ENCODE data around the gene NAA80. TPM values are rescaled to one million over a fixed set of nuclear protein-coding genes. Genes with fewer than 3 reads are reported as not detected.

Gene NAA80, protein sequence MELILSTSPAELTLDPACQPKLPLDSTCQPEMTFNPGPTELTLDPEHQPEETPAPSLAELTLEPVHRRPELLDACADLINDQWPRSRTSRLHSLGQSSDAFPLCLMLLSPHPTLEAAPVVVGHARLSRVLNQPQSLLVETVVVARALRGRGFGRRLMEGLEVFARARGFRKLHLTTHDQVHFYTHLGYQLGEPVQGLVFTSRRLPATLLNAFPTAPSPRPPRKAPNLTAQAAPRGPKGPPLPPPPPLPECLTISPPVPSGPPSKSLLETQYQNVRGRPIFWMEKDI
- total RNA-seq (2021) (25.2 and 25.7 TPM in 2 replicates), Bru-seq, nascent RNA (percentile 56 among the genes with signal in this experiment), BruChase-seq, experiment 1, labeled RNA remaining after a 2-hour chase (percentile 61 among the genes with signal in this experiment), BruChase-seq, experiment 2, labeled RNA remaining after a 6-hour chase (percentile 80 among the genes with signal in this experiment)
- long read RNA-seq, transcript NAA80-201 (2 exons, 1,330 nt): minor isoform, 5 of 15 reads
- long read RNA-seq, transcript NAA80-204 (2 exons, 1,464 nt): major isoform, 7 of 15 reads
- long read RNA-seq, partial matches to known transcripts: 0 of 15 reads
- long read RNA-seq, other reads (novel, unspliced or antisense): 3 of 15 reads

DNA sequence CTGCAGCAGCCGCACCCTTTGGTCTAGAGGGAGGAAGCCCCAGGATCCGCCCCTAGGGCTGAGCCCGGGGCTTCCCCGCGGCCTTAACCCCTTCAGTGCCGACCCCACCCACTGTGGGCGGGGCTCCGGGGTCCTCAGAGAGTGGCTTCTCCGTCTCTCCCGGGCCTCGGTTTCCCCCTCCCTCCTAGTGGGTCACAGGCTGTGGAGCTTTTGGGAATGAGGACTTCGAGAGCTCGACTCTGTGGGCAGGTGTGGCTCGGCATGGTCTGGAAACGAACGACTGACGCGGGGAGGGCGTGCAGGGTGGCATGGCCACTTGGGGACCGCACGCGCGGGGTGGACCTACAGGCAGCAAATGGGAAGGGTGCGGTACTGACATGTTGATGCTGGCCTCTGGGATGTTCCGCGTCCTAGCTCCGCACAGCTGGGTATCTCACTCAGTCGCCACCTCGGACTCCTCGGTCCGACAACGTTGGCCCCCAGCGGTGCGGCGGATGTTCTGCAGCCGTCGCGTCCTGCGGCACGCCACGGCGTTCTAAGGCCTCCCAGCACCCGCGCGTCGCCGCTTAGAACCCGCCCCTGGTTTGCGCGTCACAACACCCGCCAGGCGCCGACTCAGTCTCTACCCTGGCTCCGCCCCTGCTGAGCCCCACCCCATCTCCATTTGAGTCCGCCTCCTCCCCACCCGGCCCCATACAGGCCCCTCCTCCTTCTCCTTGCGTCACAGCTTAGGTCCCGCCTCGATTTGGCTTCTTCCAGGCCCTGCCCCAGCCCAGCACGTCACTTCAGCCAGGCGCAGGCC is at the start of gene NAA80, which contains the start of gene HYAL3:
NAA80 (minus strand) TSS at position 570 of the 802 bp plus-strand sequence. CDS start 1,942 bp downstream, outside the sequence.
HYAL3 (minus strand) TSS at position 570 of the 802 bp plus-strand sequence. CDS start 3,803 bp downstream, outside the sequence.
- BruUV-seq (replicated peaks): no TSS peak

GRCh38 chr3:50347187-50347813 is 48.1 kb upstream of the NAA80 start:
- DNase-seq: peak; percentile 60 to 72

More for the DNA sequence above, at the start of gene NAA80, which contains the start of gene HYAL3:
- peak; percentile 94 to 99 for DNase-seq
- 0 out of 2 replicates have a peak, but pooled peaks cover 10% of the 10 kb centered on the region for H3K79me2 ChIP-seq (ENCODE audit: low read depth)
- peak within 1 kb of the TSS; percentile 95 for H3K4me3 ChIP-seq
- H3K9me3 ChIP-seq (ENCODE audit: insufficient read depth, low read depth): no peaks in the 10 kb centered on the region
- intact Hi-C loops (cut with micrococcal nuclease; ENCODE audit: unreplicated experiment): loop anchor here (1.0 to 2.0 kb wide), 2 partner anchors 18 to 34 kb away; no protein-coding TSS in a partner anchor
- H4K20me1 ChIP-seq (ENCODE audit: insufficient read depth): no peaks in the 10 kb centered on the region
- TF ChIP-seq, protein P1, sequence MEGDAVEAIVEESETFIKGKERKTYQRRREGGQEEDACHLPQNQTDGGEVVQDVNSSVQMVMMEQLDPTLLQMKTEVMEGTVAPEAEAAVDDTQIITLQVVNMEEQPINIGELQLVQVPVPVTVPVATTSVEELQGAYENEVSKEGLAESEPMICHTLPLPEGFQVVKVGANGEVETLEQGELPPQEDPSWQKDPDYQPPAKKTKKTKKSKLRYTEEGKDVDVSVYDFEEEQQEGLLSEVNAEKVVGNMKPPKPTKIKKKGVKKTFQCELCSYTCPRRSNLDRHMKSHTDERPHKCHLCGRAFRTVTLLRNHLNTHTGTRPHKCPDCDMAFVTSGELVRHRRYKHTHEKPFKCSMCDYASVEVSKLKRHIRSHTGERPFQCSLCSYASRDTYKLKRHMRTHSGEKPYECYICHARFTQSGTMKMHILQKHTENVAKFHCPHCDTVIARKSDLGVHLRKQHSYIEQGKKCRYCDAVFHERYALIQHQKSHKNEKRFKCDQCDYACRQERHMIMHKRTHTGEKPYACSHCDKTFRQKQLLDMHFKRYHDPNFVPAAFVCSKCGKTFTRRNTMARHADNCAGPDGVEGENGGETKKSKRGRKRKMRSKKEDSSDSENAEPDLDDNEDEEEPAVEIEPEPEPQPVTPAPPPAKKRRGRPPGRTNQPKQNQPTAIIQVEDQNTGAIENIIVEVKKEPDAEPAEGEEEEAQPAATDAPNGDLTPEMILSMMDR (conservative IDR thresholded peaks at IDR 0.05): no peak
- TF ChIP-seq EZH2 (IDR thresholded peaks at IDR 0.05; ENCODE audit: low read depth): no peak
- H3K27ac ChIP-seq: peak within 1 kb of the TSS; percentile 76
- ChIA-PET POLR2A (ENCODE audit: unreplicated experiment) (interaction anchor here (0.5 to 1.2 kb wide), 10 partner anchors 18 to 329 kb away, joined by 3 to 36 read pairs (median 6); partner anchors contain the start of genes SEMA3B and TUSC2), CTCF (interaction anchor here (0.5 to 0.9 kb wide), 6 partner anchors 19 to 270 kb away, joined by 3 to 9 read pairs (median 4); partner anchors contain the start of genes HEMK1 and TUSC2)
- peak within 1 kb of the TSS; percentile 94 for H2AFZ ChIP-seq
- H3K36me3 ChIP-seq (ENCODE audit: low read depth): no peaks in the 10 kb centered on the region
- no peaks in the 10 kb centered on the region for H3K27me3 ChIP-seq (ENCODE audit: insufficient read depth, low read depth)
- H3F3A ChIP-seq (ENCODE audit: insufficient read depth, low read depth): peaks cover 9% of the 10 kb centered on the region; the same call in 1 of the 2 replicates
- H3K4me1 ChIP-seq (replicated peaks; ENCODE audit: insufficient read depth): peaks cover 20% of the 10 kb centered on the region
- peak within 1 kb of the TSS; percentile 94 for H3K4me2 ChIP-seq
- H3K9me2 ChIP-seq (ENCODE audit: insufficient read depth): no peaks in the 10 kb centered on the region

More at GRCh38 chr3:50347187-50347813, 48.1 kb upstream of the NAA80 start:
- Histone ChIP-seq H3K4me2 (no peak overlapping the region), H3K79me2 (ENCODE audit: low read depth) (peaks cover 16% of the 10 kb centered on the region; the same call in 1 of the 2 replicates), H3K27me3 (ENCODE audit: insufficient read depth, low read depth) (no peaks in the 10 kb centered on the region), H3K4me1 (replicated peaks; ENCODE audit: insufficient read depth) (peaks cover 17% of the 10 kb centered on the region; the same call in 1 of the 2 replicates), H3K9me3 (ENCODE audit: insufficient read depth, low read depth) (no peaks in the 10 kb centered on the region), H2AFZ (no peak overlapping the region), H3K4me3 (no peak overlapping the region), H3K27ac (no peak overlapping the region), H3F3A (ENCODE audit: insufficient read depth, low read depth) (peaks cover 5% of the 10 kb centered on the region; the same call in 1 of the 2 replicates), H3K36me3 (ENCODE audit: low read depth) (no peaks in the 10 kb centered on the region), H4K20me1 (ENCODE audit: insufficient read depth) (no peaks in the 10 kb centered on the region), H3K9me2 (ENCODE audit: insufficient read depth) (no peaks in the 10 kb centered on the region)
- TF ChIP-seq EZH2 (IDR thresholded peaks at IDR 0.05; ENCODE audit: low read depth): no peak
- TF ChIP-seq, protein P1 (conservative IDR thresholded peaks at IDR 0.05): peak; percentile 68
- BruUV-seq (replicated peaks): no TSS peak
- CTCF ChIA-PET: interaction anchor here (0.6 to 1.0 kb wide), 7 partner anchors 10 to 264 kb away, joined by 3 to 18 read pairs (median 7); partner anchors contain the start of genes CISH and TMEM115
- POLR2A ChIA-PET (ENCODE audit: unreplicated experiment): interaction anchor here (0.6 to 0.7 kb wide), 3 partner anchors 30 to 1216 kb away, joined by 3 to 14 read pairs (median 3); no protein-coding TSS in a partner anchor
- intact Hi-C loops (cut with micrococcal nuclease; ENCODE audit: unreplicated experiment): loop anchor here (1.0 kb wide), 3 partner anchors 83 to 203 kb away; no protein-coding TSS in a partner anchor

All from PC-9 (cell line).